Subcutaneous adipose tissue (tissue), 4 donors: Measurements from ENCODE around the gene GDF10. TPM values are rescaled to one million over a fixed set of nuclear protein-coding genes. Genes with fewer than 3 reads are reported as not detected.

Experiments
- total RNA-seq, 4 donors: library from RNA; depleted of rRNA; stranded (reverse); fragments of >200 nt; gene quantifications; one replicate each; pipeline ENCODE4 v1.1.0, GENCODE V29; 2016
- TF ChIP-seq, protein P1 (sequence below): fragments of 450-650 bp; IDR thresholded peaks from one replicate; pipeline ENCODE4 v1.5.1; 2016; ENCODE audit warnings: low read depth, mild to moderate bottlenecking, control low read depth, antibody characterized with exemption, moderate library complexity

Gene GDF10
- 1 to 10 TPM; 2.9 to 9.7 (median 5.1) TPM for total RNA-seq

- TF ChIP-seq, protein P1, sequence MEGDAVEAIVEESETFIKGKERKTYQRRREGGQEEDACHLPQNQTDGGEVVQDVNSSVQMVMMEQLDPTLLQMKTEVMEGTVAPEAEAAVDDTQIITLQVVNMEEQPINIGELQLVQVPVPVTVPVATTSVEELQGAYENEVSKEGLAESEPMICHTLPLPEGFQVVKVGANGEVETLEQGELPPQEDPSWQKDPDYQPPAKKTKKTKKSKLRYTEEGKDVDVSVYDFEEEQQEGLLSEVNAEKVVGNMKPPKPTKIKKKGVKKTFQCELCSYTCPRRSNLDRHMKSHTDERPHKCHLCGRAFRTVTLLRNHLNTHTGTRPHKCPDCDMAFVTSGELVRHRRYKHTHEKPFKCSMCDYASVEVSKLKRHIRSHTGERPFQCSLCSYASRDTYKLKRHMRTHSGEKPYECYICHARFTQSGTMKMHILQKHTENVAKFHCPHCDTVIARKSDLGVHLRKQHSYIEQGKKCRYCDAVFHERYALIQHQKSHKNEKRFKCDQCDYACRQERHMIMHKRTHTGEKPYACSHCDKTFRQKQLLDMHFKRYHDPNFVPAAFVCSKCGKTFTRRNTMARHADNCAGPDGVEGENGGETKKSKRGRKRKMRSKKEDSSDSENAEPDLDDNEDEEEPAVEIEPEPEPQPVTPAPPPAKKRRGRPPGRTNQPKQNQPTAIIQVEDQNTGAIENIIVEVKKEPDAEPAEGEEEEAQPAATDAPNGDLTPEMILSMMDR = no peak
Observed at GRCh38 chr10:47299611-47300428, at the start of gene GDF10. GDF10 (plus strand) TSS chr10:47300197; CDS start chr10:47300652, 455 bp downstream.

GRCh38 chr10:47252093-47252780 is 47.8 kb upstream of the GDF10 start:
- TF ChIP-seq, protein P1 = no peak

DNA sequence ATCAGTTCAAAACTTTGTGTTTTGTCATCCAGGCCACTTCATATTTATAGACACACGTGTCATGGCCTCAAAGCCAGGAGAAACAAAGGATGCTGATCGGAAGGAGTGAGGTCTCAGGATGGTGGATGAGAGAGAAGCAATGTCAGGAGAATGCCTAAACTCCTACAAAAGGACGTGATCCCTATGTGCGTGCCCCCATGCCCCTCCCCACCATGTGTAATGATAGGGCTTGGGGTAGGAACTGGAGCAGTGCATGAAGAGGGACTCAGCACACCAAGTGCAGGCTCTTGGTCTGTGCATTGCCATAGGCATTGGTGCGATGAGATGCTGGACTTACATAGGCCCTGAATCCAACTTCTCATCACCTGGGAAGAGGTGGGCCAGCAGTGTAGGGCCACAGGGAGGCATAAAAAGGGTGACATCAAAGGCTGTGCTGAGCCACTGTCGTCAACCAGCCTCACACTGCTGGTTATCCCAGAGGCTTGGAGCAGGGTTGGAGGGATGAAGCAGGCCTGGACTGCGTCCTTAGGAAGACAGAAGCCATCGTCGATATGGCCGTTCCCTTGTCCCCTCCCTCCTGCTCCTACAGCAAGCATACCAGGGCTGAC is 46.9 kb upstream of the GDF10 start:
- TF ChIP-seq, protein P1 = no peak

DNA sequence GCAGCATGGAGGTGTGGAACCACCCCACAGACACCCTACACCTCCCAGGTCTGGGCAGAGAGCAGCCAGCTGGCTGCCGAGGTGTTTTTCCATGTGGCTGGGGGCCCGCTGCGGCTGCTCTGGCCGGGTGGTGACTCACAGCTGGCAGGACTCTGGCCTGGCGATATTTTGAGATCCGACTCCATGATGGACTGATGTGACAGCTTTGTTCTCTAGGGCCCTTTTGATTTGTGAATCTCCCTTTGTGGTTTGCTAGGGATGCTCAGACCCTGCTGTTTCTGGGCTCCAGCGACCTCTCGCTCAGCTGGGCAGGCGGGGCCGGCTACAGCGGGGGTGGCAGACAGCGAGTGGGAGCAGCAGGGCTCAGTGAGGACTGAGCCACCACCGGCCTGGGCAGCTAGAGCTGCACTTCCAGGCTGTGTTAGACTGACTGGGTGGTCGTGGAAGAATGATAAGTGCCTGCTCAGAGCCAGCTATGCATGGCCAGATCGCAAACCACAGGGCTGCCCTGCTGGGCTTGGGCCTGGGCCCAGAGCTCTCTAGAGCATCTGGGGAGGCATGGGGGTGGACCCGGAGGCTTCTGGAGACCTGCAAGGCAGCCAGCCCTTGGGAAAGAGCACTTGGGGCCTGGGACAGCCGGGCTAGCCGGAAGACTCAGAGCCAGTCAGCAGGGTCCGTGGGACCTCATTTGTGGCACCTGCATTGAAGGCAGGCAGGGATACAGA is 46.2 kb upstream of the GDF10 start:
- TF ChIP-seq, protein P1 = no peak

- TF ChIP-seq, protein P1 = no peak
Observed at GRCh38 chr10:47254611-47255010, 45.4 kb upstream of the GDF10 start.

- TF ChIP-seq, protein P1 = no peak
Observed at GRCh38 chr10:47255033-47255813, 44.8 kb upstream of the GDF10 start.
